Measurements from ENCODE around the gene NAV1. TPM values are rescaled to one million over a fixed set of nuclear protein-coding genes. Genes with fewer than 3 reads are reported as not detected.

The NAV1 gene
- polyA plus RNA-seq, 3 donors = 18.3 to 26.1 (median 20.6) TPM

- DNase-seq = peak; percentile 94
Observed at GRCh38 chr1:201503397-201504176, 35.3 kb upstream of the NAV1 start.

- no peak for DNase-seq
Observed at GRCh38 chr1:201504179-201504631, 34.7 kb upstream of the NAV1 start.

- no peak for DNase-seq
Observed at GRCh38 chr1:201504799-201505502, 34.0 kb upstream of the NAV1 start.

GRCh38 chr1:201505503-201505890 is 33.4 kb upstream of the NAV1 start:
- DNase-seq = no peak

GRCh38 chr1:201506092-201506491 is 32.8 kb upstream of the NAV1 start:
- DNase-seq = no peak

- peak; percentile 82 for DNase-seq
Observed at GRCh38 chr1:201506557-201507359, 32.2 kb upstream of the NAV1 start, which contains the start of gene CSRP1. CSRP1 (minus strand) TSS chr1:201507123; CDS start chr1:201496303, 10,820 bp downstream.

GRCh38 chr1:201507360-201507675 is 31.6 kb upstream of the NAV1 start:
- no peak for DNase-seq

- no peak for DNase-seq
Observed at GRCh38 chr1:201508809-201509208, 30.1 kb upstream of the NAV1 start.

GRCh38 chr1:201509601-201510374 is 29.1 kb upstream of the NAV1 start:
- no peak for DNase-seq

GRCh38 chr1:201510734-201511133 is 28.2 kb upstream of the NAV1 start:
- DNase-seq = no peak

GRCh38 chr1:201511396-201511940 is 27.5 kb upstream of the NAV1 start:
- no peak for DNase-seq

- DNase-seq = no peak
Observed at GRCh38 chr1:201511941-201512539, 26.9 kb upstream of the NAV1 start.

GRCh38 chr1:201513498-201514243 is 25.3 kb upstream of the NAV1 start:
- DNase-seq = no peak

GRCh38 chr1:201514466-201514865 is 24.5 kb upstream of the NAV1 start:
- no peak for DNase-seq

GRCh38 chr1:201515062-201515750 is 23.7 kb upstream of the NAV1 start:
- no peak for DNase-seq

GRCh38 chr1:201515895-201516294 is 23.0 kb upstream of the NAV1 start:
- no peak for DNase-seq

GRCh38 chr1:201516511-201517127 is 22.3 kb upstream of the NAV1 start:
- no peak for DNase-seq

- no peak for DNase-seq
Observed at GRCh38 chr1:201517631-201518030, 21.3 kb upstream of the NAV1 start.

GRCh38 chr1:201518071-201518470 is 20.9 kb upstream of the NAV1 start:
- DNase-seq = no peak
